Measurements from ENCODE around the gene AP4B1.

DNA sequence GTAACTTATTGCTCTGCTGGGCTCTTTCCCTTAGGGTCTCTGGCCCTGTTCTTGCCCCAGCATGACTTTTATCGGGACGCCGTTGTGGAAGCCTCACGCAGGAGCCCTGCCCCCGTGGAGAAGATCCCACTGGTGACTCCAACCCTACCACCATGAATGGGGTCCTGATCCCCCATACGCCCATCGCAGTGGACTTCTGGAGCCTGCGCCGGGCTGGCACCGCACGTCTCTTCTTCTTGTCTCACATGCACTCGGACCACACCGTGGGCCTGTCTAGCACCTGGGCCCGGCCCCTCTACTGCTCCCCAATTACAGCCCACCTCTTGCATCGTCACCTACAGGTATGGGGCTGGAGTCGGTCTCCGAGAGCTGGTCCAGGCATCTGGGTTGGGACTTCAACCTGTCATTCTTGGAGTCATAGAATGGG is 849 bp upstream of the AP4B1 start:
- TF ChIP-seq, protein P1, sequence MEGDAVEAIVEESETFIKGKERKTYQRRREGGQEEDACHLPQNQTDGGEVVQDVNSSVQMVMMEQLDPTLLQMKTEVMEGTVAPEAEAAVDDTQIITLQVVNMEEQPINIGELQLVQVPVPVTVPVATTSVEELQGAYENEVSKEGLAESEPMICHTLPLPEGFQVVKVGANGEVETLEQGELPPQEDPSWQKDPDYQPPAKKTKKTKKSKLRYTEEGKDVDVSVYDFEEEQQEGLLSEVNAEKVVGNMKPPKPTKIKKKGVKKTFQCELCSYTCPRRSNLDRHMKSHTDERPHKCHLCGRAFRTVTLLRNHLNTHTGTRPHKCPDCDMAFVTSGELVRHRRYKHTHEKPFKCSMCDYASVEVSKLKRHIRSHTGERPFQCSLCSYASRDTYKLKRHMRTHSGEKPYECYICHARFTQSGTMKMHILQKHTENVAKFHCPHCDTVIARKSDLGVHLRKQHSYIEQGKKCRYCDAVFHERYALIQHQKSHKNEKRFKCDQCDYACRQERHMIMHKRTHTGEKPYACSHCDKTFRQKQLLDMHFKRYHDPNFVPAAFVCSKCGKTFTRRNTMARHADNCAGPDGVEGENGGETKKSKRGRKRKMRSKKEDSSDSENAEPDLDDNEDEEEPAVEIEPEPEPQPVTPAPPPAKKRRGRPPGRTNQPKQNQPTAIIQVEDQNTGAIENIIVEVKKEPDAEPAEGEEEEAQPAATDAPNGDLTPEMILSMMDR (IDR thresholded peaks at IDR 0.05): no peak
- no peak for TF ChIP-seq POLR2AphosphoS5 (IDR thresholded peaks at IDR 0.05)
- TF ChIP-seq POLR2A (IDR thresholded peaks at IDR 0.05; ENCODE audit: low read depth): no peak

Measured in esophagus muscularis mucosa (tissue), 3 donors.